HG03103 (cell line): ENCODE results near the gene FAM193A.

Experiments
- ATAC-seq: cut with Tn5 transposase; IDR thresholded peaks from one replicate; pipeline ENCODE4 v1.9.1; 2021; ENCODE audit warnings: low read depth; ENCODE audit not compliant: unreplicated experiment

FAM193A gene

GRCh38 chr4:2742081-2742822 is 205.8 kb downstream of the FAM193A start:
- no peak for ATAC-seq

GRCh38 chr4:2742823-2743517 is 206.5 kb downstream of the FAM193A start:
- ATAC-seq, result no peak

- no peak for ATAC-seq
These were observed 207.3 kb downstream of the FAM193A start for GRCh38 chr4:2743518-2744445.

GRCh38 chr4:2744576-2745270 is 208.3 kb downstream of the FAM193A start:
- ATAC-seq, result no peak

- no peak for ATAC-seq
These were observed 209.1 kb downstream of the FAM193A start for GRCh38 chr4:2745516-2745915.

GRCh38 chr4:2745981-2746806 is 209.7 kb downstream of the FAM193A start:
- ATAC-seq, result peak; percentile 95

- no peak for ATAC-seq
These were observed 210.6 kb downstream of the FAM193A start for GRCh38 chr4:2746891-2747695.

GRCh38 chr4:2750719-2751605 is 214.5 kb downstream of the FAM193A start:
- no peak for ATAC-seq

- no peak for ATAC-seq
These were observed 217.0 kb downstream of the FAM193A start for GRCh38 chr4:2753436-2753835.

GRCh38 chr4:2754848-2755819 is 218.7 kb downstream of the FAM193A start:
- no peak for ATAC-seq

GRCh38 chr4:2755821-2756690 is 219.6 kb downstream of the FAM193A start, which contains the start of gene TNIP2:
TSS of gene TNIP2 (minus strand) at chr4:2756336. CDS start at chr4:2756289, 47 bp downstream.
- peak; percentile 50 for ATAC-seq

- no peak for ATAC-seq
These were observed 220.4 kb downstream of the FAM193A start for GRCh38 chr4:2756691-2757350.

- no peak for ATAC-seq
These were observed 221.0 kb downstream of the FAM193A start for GRCh38 chr4:2757426-2757825.

- no peak for ATAC-seq
These were observed 224.8 kb downstream of the FAM193A start for GRCh38 chr4:2761035-2761923.
